A549 (cell line): Measurements from ENCODE around the gene WWP2. TPM values are rescaled to one million over a fixed set of nuclear protein-coding genes. Genes with fewer than 3 reads are reported as not detected.
A peak's percentile ranks its signal among the peaks of the same experiment; 100 is the strongest.
"Not testable (repeated sequence)": the region's sequence is repeated elsewhere in the genome, so short reads cannot be mapped to it uniquely, and the experiment has no call there.

Experiments used
- ATAC-seq, 2 experiments: fragments of 200-7000 bp in 1 of 2; fragments of >200 bp in 1 of 2; cut with Nextera tagmentation in 1 of 2; cut with Tn5 transposase in 1 of 2; 3 replicates each; pipeline versions ENCODE4 v1.8.0 to v1.9.1; 2018 to 2020; ENCODE audit warnings: mild to moderate bottlenecking in 1 of 2, moderate library complexity in 1 of 2
- CTCF ChIA-PET: fragments of 300-600 bp; sonication (Branson Sonifier 250); formaldehyde crosslinking; extraction: SDS; loops from one replicate; lab custom pipeline; 2021; ENCODE audit warnings: antibody characterized with exemption, inconsistent platforms; lab: Yijun Ruan, JAX
- POLR2A ChIA-PET: fragments of 350-600 bp; formaldehyde crosslinking; extraction: SDS; loops from one replicate; lab custom pipeline; 2021; ENCODE audit warnings: antibody characterized with exemption, inconsistent platforms; lab: Yijun Ruan, JAX
- DNase-seq, 2 experiments: peaks; one replicate each; pipeline versions ENCODE4 v3.0.0 to v3.0.0-alpha.2; 2011 to 2016; ENCODE audit warnings: low read depth in 1 of 2, low spot score in 1 of 2
- FAIRE-seq: peaks from 2 replicates; lab custom pipeline; 2011; peaks lifted over from hg19 to GRCh38; lab: Jason Lieb, UNC
- H3K27ac ChIP-seq, 2 experiments: fragments of >200 bp; sonication (Bioruptor Twin); formaldehyde crosslinking; 3 replicates each; pipeline ENCODE4 v1.5.1; 2016 to 2017
- H3K4me1 ChIP-seq: fragments of >200 bp; sonication (Bioruptor Twin); formaldehyde crosslinking; 3 replicates; pipeline ENCODE4 v1.6.1; 2016
- H3K4me2 ChIP-seq: fragments of >200 bp; sonication (Bioruptor Twin); formaldehyde crosslinking; 3 replicates; pipeline ENCODE4 v1.6.1; 2016
- H3K4me3 ChIP-seq: fragments of >200 bp; sonication (Bioruptor Twin); formaldehyde crosslinking; 3 replicates; pipeline ENCODE4 v1.5.1; 2016
- H3K9me3 ChIP-seq: fragments of >200 bp; sonication (Bioruptor Twin); formaldehyde crosslinking; 3 replicates; pipeline ENCODE4 v1.6.1; 2016
- EHF ChIP-seq: fragments of 250-450 bp; sonication (Bioruptor Pico); IDR thresholded peaks from 2 replicates; pipeline ENCODE4 v1.5.0; 2020; ENCODE audit warnings: mild to moderate bottlenecking
- HDAC2 ChIP-seq: fragments of 200-600 bp; sonication (generic); IDR thresholded peaks from 2 replicates; pipeline ENCODE4 v1.6.1; 2016
- HOXB5 ChIP-seq: fragments of 250-450 bp; sonication (Bioruptor Pico); IDR thresholded peaks from 2 replicates; pipeline ENCODE4 v1.5.0; 2020; ENCODE audit warnings: mild to moderate bottlenecking, moderate library complexity
- TFCP2L1 ChIP-seq: fragments of 250-450 bp; sonication (Bioruptor Pico); IDR thresholded peaks from 2 replicates; pipeline ENCODE4 v1.5.0; 2021; ENCODE audit warnings: mild to moderate bottlenecking
- WGBS: methylation state at CpG from one replicate; pipeline ENCODE4 v1.1.6; 2017; ENCODE audit errors: missing lambda C conversion rate; 5-methylcytosine and 5-hydroxymethylcytosine counted together
- polyA plus RNA-seq, 4 experiments: library from polyadenylated mRNA; depleted of rRNA in 3 of 4; stranded (reverse); fragments of >200 nt; fragmentation: RNase III in 1 of 4; extraction: RNeasy Plus Mini Kit Qiagen cat#74134 plus additional on column Dnase treatment in 1 of 4; gene quantifications; 2 replicates in 3 of 4; 3 replicates in 1 of 4; pipeline ENCODE4 v1.2.3, GENCODE V29; 2011 to 2017
- TF ChIP-seq, protein P1 (sequence below): fragments of >200 bp; sonication (Bioruptor Twin); formaldehyde crosslinking; IDR thresholded peaks from 2 replicates; pipeline ENCODE4 v1.6.1; 2016
- TF ChIP-seq, protein P2 (sequence below): IDR thresholded peaks from 2 replicates; pipeline ENCODE4 v1.6.1; 2012

The WWP2 gene
- polyA plus RNA-seq, 2 of the 4 experiments (the other 2 are of a cell fraction): 16.1 to 16.2 TPM

DNA sequence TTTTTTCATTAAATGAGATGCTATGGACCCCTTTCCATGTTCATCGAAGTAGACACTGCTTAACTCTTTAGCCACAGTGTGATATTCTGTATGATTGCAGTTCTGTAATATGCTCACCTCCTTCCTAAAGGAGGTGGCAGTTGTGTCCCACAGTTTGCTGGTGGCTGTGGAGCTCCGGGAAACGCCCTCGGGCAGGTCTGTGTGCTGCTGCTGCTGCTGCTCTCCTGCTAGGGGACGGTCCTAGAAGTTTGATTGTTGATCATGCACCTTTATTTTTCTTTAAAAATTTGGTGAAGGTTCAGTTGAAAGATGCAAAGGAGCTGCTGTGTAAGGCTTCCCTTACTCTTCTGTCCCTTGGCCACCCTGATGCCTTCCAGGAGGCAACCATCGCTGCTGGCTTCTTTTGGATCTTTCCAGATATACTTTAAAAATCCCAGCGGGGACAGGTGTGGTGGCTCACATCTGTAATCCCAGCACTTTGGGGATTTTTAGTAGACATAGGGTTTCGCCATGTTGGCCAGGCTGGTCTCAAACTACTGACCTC is 180.6 kb downstream of the WWP2 start (continued):
- TF ChIP-seq HOXB5 (no peak), TFCP2L1 (CRISPR knock-in tag) (no peak), EHF (CRISPR knock-in tag) (no peak), HDAC2 (no peak)
- TF ChIP-seq, protein P1, sequence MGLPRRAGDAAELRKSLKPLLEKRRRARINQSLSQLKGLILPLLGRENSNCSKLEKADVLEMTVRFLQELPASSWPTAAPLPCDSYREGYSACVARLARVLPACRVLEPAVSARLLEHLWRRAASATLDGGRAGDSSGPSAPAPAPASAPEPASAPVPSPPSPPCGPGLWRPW: no peak
- TF ChIP-seq, protein P2, sequence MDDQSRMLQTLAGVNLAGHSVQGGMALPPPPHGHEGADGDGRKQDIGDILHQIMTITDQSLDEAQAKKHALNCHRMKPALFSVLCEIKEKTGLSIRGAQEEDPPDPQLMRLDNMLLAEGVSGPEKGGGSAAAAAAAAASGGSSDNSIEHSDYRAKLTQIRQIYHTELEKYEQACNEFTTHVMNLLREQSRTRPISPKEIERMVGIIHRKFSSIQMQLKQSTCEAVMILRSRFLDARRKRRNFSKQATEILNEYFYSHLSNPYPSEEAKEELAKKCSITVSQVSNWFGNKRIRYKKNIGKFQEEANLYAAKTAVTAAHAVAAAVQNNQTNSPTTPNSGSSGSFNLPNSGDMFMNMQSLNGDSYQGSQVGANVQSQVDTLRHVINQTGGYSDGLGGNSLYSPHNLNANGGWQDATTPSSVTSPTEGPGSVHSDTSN: no peak

DNA sequence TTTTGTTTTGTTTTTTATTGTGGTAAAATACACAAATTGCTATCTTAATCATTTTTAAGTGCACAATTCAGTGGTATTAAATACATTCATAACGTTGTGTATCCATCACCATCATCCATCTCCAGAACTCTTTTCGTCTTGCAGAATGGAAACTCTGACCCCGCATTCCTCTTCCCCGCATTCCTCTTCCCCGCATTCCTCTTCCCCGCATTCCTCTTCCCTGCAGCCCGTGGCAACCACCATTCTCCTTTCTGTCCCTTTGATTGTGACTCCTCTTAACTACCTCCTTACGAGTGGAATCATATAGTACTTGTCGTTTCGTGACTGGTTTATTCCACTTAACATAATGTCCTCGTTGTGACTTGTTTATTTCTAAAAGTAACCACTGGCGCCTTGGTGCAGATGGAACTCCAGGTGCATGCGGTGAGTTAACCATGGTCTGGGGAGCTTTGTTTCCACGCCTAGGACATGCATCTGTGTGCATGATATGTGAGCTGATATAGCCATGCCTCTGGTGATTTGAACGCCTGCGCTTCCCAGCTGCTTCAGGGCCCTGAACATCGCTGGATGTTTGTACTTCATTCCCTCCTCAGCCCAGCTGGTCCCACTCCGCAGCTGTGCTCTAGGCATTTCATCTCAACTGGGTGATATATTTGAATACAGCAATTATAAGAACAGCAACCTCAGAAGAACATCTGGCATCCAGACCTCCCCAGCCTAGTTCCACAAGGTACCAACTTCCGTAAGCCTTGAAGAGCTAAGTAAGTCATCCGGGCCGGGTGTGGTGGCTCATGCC is 181.3 kb downstream of the WWP2 start:
- ATAC-seq, H3K9me3 ChIP-seq, H3K4me2 ChIP-seq, H3K27ac ChIP-seq, POLR2A ChIA-PET, H3K4me1 ChIP-seq, H3K4me3 ChIP-seq, DNase-seq, FAIRE-seq: not testable (repeated sequence)
- 89% methylated on average over 14 of the region's 21 CpGs for WGBS
- CTCF ChIA-PET: interaction anchor here (6.5 kb wide), 1 partner anchor 14 kb away, joined by 55 read pairs; no protein-coding TSS in a partner anchor

DNA sequence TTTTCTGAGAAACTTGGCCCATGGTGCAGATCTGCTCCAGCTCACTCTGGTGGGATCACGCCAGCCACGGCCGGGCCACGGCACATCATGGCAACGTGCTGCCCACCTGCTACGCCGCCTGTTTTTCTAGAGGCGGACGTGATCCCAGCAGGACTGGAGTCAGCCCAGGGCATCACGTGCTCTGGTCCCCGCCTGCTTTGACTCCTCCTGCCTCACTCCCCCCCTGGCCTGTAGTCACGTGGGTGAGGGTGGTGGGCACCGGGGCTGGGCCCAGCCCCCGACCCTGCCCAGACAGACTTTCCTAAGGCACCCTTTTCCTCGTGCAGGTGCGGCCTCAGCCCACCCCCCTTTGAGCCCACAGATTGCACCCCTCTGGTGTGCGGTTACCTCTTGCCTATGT is 188.3 kb downstream of the WWP2 start:
- H3K4me3 ChIP-seq, H3K9me3 ChIP-seq, DNase-seq, POLR2A ChIA-PET, H3K4me1 ChIP-seq, FAIRE-seq, CTCF ChIA-PET, H3K4me2 ChIP-seq, H3K27ac ChIP-seq: not testable (repeated sequence)
- WGBS: no CpG with 5 or more reads among the region's 17 CpGs
- peak in 1 of 2 experiments; percentile 6; a peak in 1 of 6 replicates for ATAC-seq

DNA sequence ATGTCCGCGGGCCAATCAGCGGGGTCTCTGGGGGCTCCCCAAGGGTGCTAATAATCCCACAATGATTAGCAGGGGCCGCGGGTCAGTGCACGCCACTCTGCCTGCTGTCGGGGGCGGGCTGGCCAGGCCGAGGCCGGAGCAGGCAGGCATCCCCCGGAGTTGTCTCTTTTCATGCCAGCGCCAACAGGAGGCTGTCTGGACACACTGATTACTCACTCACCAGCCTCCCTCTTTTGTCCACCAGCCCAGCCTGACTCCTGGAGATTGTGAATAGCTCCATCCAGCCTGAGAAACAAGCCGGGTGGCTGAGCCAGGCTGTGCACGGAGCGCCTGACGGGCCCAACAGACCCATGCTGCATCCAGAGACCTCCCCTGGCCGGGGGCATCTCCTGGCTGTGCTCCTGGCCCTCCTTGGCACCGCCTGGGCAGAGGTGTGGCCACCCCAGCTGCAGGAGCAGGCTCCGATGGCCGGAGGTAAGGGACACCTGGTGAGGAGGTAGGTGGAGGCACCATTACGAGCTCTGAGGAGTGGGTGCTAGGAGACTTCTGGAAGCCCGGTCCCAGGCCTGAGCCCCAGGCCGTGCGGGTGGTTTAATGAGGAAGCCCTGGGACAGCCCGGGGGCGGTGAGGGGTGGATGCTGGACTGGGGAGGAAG is 189.0 kb downstream of the WWP2 start, which contains the start of gene CLEC18A:
TSS of gene CLEC18A (plus strand) at position 318 of the 655 bp plus-strand sequence. CDS start at position 351, 33 bp downstream.
- 73% methylated on average over 3 of the region's 26 CpGs for WGBS
- CTCF ChIA-PET, H3K4me3 ChIP-seq, FAIRE-seq, H3K27ac ChIP-seq, H3K4me2 ChIP-seq, H3K4me1 ChIP-seq, H3K9me3 ChIP-seq, POLR2A ChIA-PET, DNase-seq: not testable (repeated sequence)
- ATAC-seq: peak; percentile 83 to 89

DNA sequence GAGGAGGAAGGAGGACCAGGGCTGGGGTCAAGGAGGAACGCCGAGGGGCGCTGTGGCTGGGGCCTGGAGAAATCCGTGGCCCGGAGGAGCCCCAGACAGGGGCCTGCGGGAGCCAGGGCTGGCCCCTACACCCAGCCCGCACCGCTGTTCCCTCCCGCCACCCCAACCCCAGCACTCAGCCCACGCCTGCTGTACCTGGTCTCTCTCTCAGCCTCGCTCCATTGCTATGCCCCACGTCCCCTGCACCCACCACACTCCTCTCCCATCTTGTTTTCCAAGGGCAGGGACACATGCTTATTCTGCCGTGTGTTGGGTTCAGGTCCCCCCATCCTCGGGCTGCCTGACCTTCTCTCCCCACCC is 189.5 kb downstream of the WWP2 start:
- FAIRE-seq, H3K4me1 ChIP-seq, H3K4me3 ChIP-seq, H3K9me3 ChIP-seq, DNase-seq, POLR2A ChIA-PET, H3K27ac ChIP-seq, H3K4me2 ChIP-seq, CTCF ChIA-PET: not testable (repeated sequence)
- peak; percentile 35 to 42; a peak in 5 of 6 replicates for ATAC-seq
- WGBS: no CpG with 5 or more reads among the region's 14 CpGs

DNA sequence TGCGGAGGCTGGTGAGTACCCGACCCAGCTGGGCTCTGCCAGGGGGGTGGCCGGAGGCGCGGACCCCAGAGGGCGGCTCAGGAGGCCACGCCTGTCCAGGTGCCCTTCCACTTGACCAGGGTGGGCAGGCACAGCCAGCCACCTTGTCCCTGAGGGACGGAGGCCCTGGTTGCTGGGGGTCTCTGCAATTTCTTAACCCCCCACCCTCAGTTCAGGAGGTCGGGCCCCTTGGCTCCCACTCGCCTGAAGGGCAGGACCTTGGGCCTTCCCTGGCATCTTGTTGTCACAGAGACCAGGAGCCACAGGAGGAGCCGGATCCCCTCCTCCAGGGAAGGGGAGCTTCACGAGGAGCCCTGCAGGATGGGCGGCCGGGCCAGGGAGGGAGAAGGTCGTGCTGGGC is 190.0 kb downstream of the WWP2 start:
- CTCF ChIA-PET, POLR2A ChIA-PET, H3K4me1 ChIP-seq, H3K9me3 ChIP-seq, H3K27ac ChIP-seq, H3K4me3 ChIP-seq, ATAC-seq, FAIRE-seq, H3K4me2 ChIP-seq, DNase-seq: not testable (repeated sequence)
- 100% methylated on average over 2 of the region's 15 CpGs for WGBS

DNA sequence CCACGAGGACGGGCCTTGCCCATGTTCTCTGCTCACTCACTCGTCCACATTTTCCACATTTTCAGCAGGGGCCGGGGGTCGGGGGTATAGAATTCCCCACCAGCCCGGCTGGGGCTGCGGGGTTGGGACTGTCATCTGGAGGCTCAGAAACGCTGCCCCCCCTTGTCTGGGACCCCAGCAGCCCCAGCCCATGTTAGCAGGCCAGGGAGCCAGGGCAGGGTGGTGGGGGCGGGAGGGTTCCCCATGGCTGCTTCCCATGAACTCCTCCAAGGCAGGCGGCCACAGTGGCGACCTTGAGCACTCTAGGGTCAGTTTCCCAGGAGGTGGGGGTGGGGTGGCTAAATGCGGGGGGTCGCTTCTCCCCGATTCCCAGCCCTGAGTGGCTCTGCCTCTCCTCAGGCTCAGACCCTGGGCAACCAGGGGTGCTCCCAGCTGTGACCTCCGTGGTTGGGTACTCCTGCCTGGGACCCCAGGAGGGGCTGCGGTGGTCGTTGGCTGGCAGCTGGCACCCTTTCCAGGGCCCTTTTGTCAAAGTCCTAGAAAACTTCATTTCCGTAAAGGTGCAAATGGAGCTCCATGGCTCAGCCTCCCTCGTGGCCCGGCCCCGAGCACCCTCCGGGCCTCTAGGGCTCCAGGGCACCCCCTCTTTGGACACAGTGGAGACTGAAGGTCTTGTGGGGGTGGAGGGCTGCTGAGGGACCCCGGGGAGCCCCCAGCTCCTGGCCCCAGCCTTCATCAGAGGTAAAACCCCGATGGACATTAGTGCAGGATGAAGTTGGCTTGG is 190.6 kb downstream of the WWP2 start:
- DNase-seq, H3K4me1 ChIP-seq, H3K4me2 ChIP-seq, ATAC-seq, H3K9me3 ChIP-seq, CTCF ChIA-PET, FAIRE-seq, POLR2A ChIA-PET, H3K27ac ChIP-seq, H3K4me3 ChIP-seq: not testable (repeated sequence)
- WGBS: 80% methylated on average over 9 of the region's 24 CpGs

DNA sequence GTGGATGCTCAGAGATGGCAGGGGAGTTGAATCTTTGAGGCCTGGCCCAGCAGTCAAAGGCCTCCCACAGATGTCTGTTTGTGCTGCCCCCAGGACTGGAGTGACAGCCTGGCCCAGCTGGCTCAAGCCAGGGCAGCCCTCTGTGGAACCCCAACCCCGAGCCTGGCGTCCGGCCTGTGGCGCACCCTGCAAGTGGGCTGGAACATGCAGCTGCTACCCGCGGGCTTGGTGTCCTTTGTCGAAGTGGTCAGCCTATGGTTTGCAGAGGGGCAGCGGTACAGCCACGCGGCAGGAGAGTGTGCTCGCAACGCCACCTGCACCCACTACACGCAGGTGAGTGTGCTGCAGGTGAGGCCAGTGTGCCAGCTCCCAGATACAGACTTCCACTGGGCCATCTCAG is 192.1 kb downstream of the WWP2 start:
- H3K4me3 ChIP-seq, H3K9me3 ChIP-seq, H3K4me1 ChIP-seq, POLR2A ChIA-PET, DNase-seq, ATAC-seq, CTCF ChIA-PET, FAIRE-seq, H3K4me2 ChIP-seq, H3K27ac ChIP-seq: not testable (repeated sequence)
- WGBS: 97% methylated on average over 9 of the region's 13 CpGs

DNA sequence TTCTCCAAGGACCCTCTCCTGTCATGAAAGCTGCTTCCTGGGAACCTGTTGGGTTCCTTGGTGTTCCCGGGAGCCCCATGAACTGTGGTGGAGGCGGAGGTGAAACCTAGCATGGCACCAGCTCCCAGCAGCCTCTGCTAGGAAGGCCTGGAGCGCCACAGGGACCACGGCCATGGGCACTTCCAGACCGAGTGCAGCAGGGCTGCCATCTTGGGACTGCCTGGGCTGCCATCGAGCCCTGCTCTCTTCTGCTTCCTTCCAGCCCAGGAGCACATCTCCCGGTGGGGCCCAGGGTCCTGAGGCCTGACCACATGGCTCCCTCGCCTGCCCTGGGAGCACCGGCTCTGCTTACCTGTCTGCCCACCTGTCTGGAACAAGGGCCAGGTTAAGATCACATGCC is 201.2 kb downstream of the WWP2 start:
- no CpG with 5 or more reads among the region's 9 CpGs for WGBS
- FAIRE-seq, H3K27ac ChIP-seq, H3K9me3 ChIP-seq, ATAC-seq, H3K4me1 ChIP-seq, H3K4me2 ChIP-seq, H3K4me3 ChIP-seq, CTCF ChIA-PET, DNase-seq, POLR2A ChIA-PET: not testable (repeated sequence)
